GM12878 (cell line): Measurements from ENCODE around the gene MYH6. TPM values are rescaled to one million over a fixed set of nuclear protein-coding genes. Genes with fewer than 3 reads are reported as not detected.

Experiments
- ATAC-seq: fragments of 200-7000 bp; cut with Tn5 transposase; 3 replicates; pipeline ENCODE4 v1.9.1; 2020; ENCODE audit warnings: mild to moderate bottlenecking, moderate library complexity
- BruUV-seq: library from RNA; stranded (reverse); fragments of 400-500 nt; replicated peaks from 2 replicates; lab custom pipeline; 2021; lab: Mats Ljungman, UMichigan
- CTCF ChIA-PET: fragments of 300-600 bp; sonication (Branson Sonifier 250); formaldehyde crosslinking; extraction: SDS; loops from one replicate; lab custom pipeline; 2021; ENCODE audit warnings: inconsistent platforms; lab: Yijun Ruan, JAX
- POLR2A ChIA-PET: fragments of 350-600 bp; formaldehyde crosslinking; extraction: SDS; loops from one replicate; lab custom pipeline; 2021; ENCODE audit warnings: inconsistent platforms; lab: Charles Lee
- RAD21 ChIA-PET: fragments of 300-600 bp; sonication (Branson Sonifier 250); formaldehyde crosslinking; loops from one replicate; lab custom pipeline; 2023; ENCODE audit warnings: antibody characterized with exemption; ENCODE audit not compliant: unreplicated experiment; lab: Charles Lee
- SMC1A ChIA-PET: fragments of 300-600 bp; sonication (Branson Sonifier 250); formaldehyde crosslinking; loops from one replicate; lab custom pipeline; 2023; ENCODE audit not compliant: unreplicated experiment, uncharacterized antibody; lab: Charles Lee
- DNase-seq: peaks from one replicate; pipeline ENCODE4 v3.0.0-alpha.2; 2011; ENCODE audit warnings: low read depth, low spot score
- FAIRE-seq: peaks from 3 replicates; lab custom pipeline; 2011; peaks lifted over from hg19 to GRCh38; lab: Jason Lieb, UNC
- H2AFZ ChIP-seq: 2 replicates; pipeline ENCODE4 v1.6.0; 2011; ENCODE audit warnings: low read depth, low read length, control low read depth; ENCODE audit not compliant: control insufficient read depth
- H3K27ac ChIP-seq: 2 replicates; pipeline ENCODE4 v1.5.1; 2011; ENCODE audit warnings: control low read depth; ENCODE audit not compliant: control insufficient read depth, insufficient read depth
- H3K27me3 ChIP-seq, 2 experiments: replicated peaks in 1 of 2; 2 replicates each; pipeline versions ENCODE4 v1.6.0 to v1.6.1; 2011; ENCODE audit warnings: low read length in 1 of 2; ENCODE audit not compliant: control insufficient read depth in 2 of 2, insufficient read depth in 2 of 2
- H3K36me3 ChIP-seq, 2 experiments: 2 replicates each; pipeline ENCODE4 v1.5.1; 2011; ENCODE audit warnings: low read length in 1 of 2; ENCODE audit not compliant: control insufficient read depth in 2 of 2, insufficient read depth in 2 of 2
- H3K4me1 ChIP-seq: 2 replicates; pipeline ENCODE4 v1.6.1; 2011; ENCODE audit warnings: mild to moderate bottlenecking, low read length, moderate library complexity, mixed read lengths; ENCODE audit not compliant: control insufficient read depth, insufficient read depth
- H3K4me2 ChIP-seq: 2 replicates; pipeline ENCODE4 v1.6.0; 2011; ENCODE audit warnings: control low read depth; ENCODE audit not compliant: control insufficient read depth, insufficient read depth
- H3K4me3 ChIP-seq: fragments of 200-600 bp; sonication (generic); 2 replicates; pipeline ENCODE4 v1.5.1; 2016
- H3K79me2 ChIP-seq: 2 replicates; pipeline ENCODE4 v1.6.0; 2011; ENCODE audit warnings: low read length; ENCODE audit not compliant: control insufficient read depth, insufficient read depth
- H3K9ac ChIP-seq: 2 replicates; pipeline ENCODE4 v1.8.0; 2011; ENCODE audit warnings: low read length, control low read depth, mixed read lengths; ENCODE audit not compliant: control insufficient read depth, insufficient read depth
- H3K9me3 ChIP-seq: replicated peaks from 3 replicates; pipeline ENCODE4 v1.5.1; 2011; ENCODE audit warnings: mild to moderate bottlenecking, low read length; ENCODE audit not compliant: control insufficient read depth, insufficient read depth
- H4K20me1 ChIP-seq: 2 replicates; pipeline ENCODE4 v1.6.0; 2011; ENCODE audit not compliant: control insufficient read depth, insufficient read depth
- CBX3 ChIP-seq: fragments of 200-600 bp; sonication (generic); IDR thresholded peaks from 2 replicates; pipeline ENCODE4 v1.6.1; 2016; ENCODE audit warnings: low read depth, borderline replicate concordance
- FOXK2 ChIP-seq: fragments of 450-650 bp; IDR thresholded peaks from 2 replicates; pipeline ENCODE4 v1.6.1; 2017; ENCODE audit warnings: mild to moderate bottlenecking, moderate library complexity
- KAT2A ChIP-seq: conservative IDR thresholded peaks from 2 replicates; pipeline ENCODE4 v1.6.1; 2011; ENCODE audit warnings: low read depth, low read length; ENCODE audit not compliant: control insufficient read depth
- KLF5 ChIP-seq: fragments of 450-650 bp; IDR thresholded peaks from 2 replicates; pipeline ENCODE4 v1.6.1; 2014; ENCODE audit warnings: mild to moderate bottlenecking; ENCODE audit not compliant: partially characterized antibody
- MLLT1 ChIP-seq: fragments of 450-650 bp; IDR thresholded peaks from 2 replicates; pipeline ENCODE4 v1.6.1; 2016; ENCODE audit warnings: mild to moderate bottlenecking
- RBBP5 ChIP-seq: fragments of 200-600 bp; sonication (generic); conservative IDR thresholded peaks from 2 replicates; pipeline ENCODE4 v1.6.1; 2016
- TCF3 ChIP-seq: IDR thresholded peaks from 2 replicates; pipeline ENCODE4 v1.6.1; 2012; ENCODE audit warnings: low read depth, mild to moderate bottlenecking, low read length, borderline replicate concordance; ENCODE audit not compliant: insufficient read depth
- WGBS: methylation state at CpG from one replicate; pipeline ENCODE4 v1.1.6; 2016; ENCODE audit warnings: low lambda C conversion rate; ENCODE audit not compliant: insufficient replicate concordance, insufficient coverage; ENCODE audit errors: missing lambda C conversion rate; 5-methylcytosine and 5-hydroxymethylcytosine counted together
- in situ Hi-C: fragments of 300-500 bp; cut with MboI; formaldehyde crosslinking; loops from 9 replicates; pipeline ENCODE4 v1.14.3; 2018; ENCODE audit warnings: mixed read lengths
- intact Hi-C: fragments of 100-400 bp; cut with micrococcal nuclease; formaldehyde crosslinking; loops from one replicate; pipeline ENCODE4 v1.14.2; 2022; ENCODE audit not compliant: unreplicated experiment
- polyA plus RNA-seq, 11 experiments: library from polyadenylated mRNA; depleted of rRNA in 4 of 11; unstranded in 6 of 11; stranded (reverse) in 5 of 11; fragments of >200 nt; fragmentation: Nextera tagmentation in 4 of 11; fragmentation: Illumina TruSeq in 1 of 11; extraction: Ambion mirVana in 4 of 11; extraction: Trizol in 1 of 11; gene quantifications; 1 replicate in 1 of 11; 2 replicates in 10 of 11; pipeline versions ENCODE4 v1.2.1 to v1.2.3, GENCODE V29; 2011 to 2016; ENCODE audit warnings: inconsistent platforms in 2 of 11, missing spikeins in 2 of 11, low read depth in 1 of 11
- total RNA-seq, 4 experiments: library from RNA; depleted of rRNA in 3 of 4; stranded (reverse); fragments of >200 nt in 3 of 4; fragmentation: Illumina TruSeq in 1 of 4; extraction: Trizol in 1 of 4; gene quantifications; 2 replicates each; pipeline versions ENCODE4 v1.2.1 to v1.2.3, GENCODE V29; 2013 to 2021
- TF ChIP-seq, protein P1 (sequence below): fragments of 450-650 bp; conservative IDR thresholded peaks from 2 replicates; pipeline ENCODE4 v1.6.1; 2017; ENCODE audit warnings: mild to moderate bottlenecking, moderate library complexity
- TF ChIP-seq, protein P2 (sequence below): IDR thresholded peaks from 2 replicates; pipeline ENCODE4 v1.6.1; 2011; ENCODE audit warnings: borderline replicate concordance, low read depth, mild to moderate bottlenecking, moderate library complexity, mixed read lengths, low read length; ENCODE audit not compliant: insufficient read depth; ENCODE audit errors: extremely low read length

The MYH6 gene
- total and polyA plus RNA-seq, 10 of the 15 experiments (the other 5 are each of a cell fraction or from before 2014, with no cell fraction given): 0.01 to 0.84 (median 0.05) TPM; not detected in 7

- ATAC-seq: no peak
- SMC1A ChIA-PET: no interaction called here
- no TSS peak for BruUV-seq
These were observed 24.9 kb upstream of the MYH6 start for GRCh38 chr14:23432946-23433345.

More at GRCh38 chr14:23432946-23433345, 24.9 kb upstream of the MYH6 start:
- Histone ChIP-seq H3K79me2 (no peaks in the 10 kb centered on the region), H3K4me1 (no peaks in the 10 kb centered on the region), H3K27ac (no peak overlapping the region), H3K9ac (no peak overlapping the region), H3K4me2 (no peak overlapping the region), H3K9me3 (no peaks in the 10 kb centered on the region), H3K27me3 (no peaks in the 10 kb centered on the region; a peak in 3 of 4 replicates), H3K36me3 (no peaks in the 10 kb centered on the region; a peak in 1 of 4 replicates), H3K4me3 (no peak overlapping the region), H2AFZ (no peak overlapping the region), H4K20me1 (no peaks in the 10 kb centered on the region)
- no peak for FAIRE-seq
- ChIA-PET RAD21 (no interaction called here), POLR2A (no interaction called here), CTCF (no interaction called here)
- TF ChIP-seq KLF5 (no peak), MLLT1 (no peak), RBBP5 (no peak), KAT2A (no peak), CBX3 (no peak), TCF3 (no peak), FOXK2 (no peak)
- TF ChIP-seq, protein P1, sequence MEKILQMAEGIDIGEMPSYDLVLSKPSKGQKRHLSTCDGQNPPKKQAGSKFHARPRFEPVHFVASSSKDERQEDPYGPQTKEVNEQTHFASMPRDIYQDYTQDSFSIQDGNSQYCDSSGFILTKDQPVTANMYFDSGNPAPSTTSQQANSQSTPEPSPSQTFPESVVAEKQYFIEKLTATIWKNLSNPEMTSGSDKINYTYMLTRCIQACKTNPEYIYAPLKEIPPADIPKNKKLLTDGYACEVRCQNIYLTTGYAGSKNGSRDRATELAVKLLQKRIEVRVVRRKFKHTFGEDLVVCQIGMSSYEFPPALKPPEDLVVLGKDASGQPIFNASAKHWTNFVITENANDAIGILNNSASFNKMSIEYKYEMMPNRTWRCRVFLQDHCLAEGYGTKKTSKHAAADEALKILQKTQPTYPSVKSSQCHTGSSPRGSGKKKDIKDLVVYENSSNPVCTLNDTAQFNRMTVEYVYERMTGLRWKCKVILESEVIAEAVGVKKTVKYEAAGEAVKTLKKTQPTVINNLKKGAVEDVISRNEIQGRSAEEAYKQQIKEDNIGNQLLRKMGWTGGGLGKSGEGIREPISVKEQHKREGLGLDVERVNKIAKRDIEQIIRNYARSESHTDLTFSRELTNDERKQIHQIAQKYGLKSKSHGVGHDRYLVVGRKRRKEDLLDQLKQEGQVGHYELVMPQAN: no peak
- TF ChIP-seq, protein P2, sequence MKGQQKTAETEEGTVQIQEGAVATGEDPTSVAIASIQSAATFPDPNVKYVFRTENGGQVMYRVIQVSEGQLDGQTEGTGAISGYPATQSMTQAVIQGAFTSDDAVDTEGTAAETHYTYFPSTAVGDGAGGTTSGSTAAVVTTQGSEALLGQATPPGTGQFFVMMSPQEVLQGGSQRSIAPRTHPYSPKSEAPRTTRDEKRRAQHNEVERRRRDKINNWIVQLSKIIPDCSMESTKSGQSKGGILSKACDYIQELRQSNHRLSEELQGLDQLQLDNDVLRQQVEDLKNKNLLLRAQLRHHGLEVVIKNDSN: no peak
- 39% methylated on average over 10 of the region's 10 CpGs for WGBS
- in situ Hi-C loops: no loop called here
- no peak for DNase-seq
- intact Hi-C loops: no loop called here
